GM12892 (cell line): Measurements from ENCODE around the gene ROR1.

Experiments used
- POLR2A ChIP-seq: IDR thresholded peaks from 2 replicates; pipeline ENCODE4 v1.6.1; 2011; ENCODE audit warnings: low read depth, low read length, control low read depth
- POLR2AphosphoS5 ChIP-seq: IDR thresholded peaks from 2 replicates; pipeline ENCODE4 v1.6.1; 2011; ENCODE audit warnings: low read depth, low read length, control low read depth
- TAF1 ChIP-seq: IDR thresholded peaks from 2 replicates; pipeline ENCODE4 v1.6.1; 2011; ENCODE audit warnings: low read depth, mild to moderate bottlenecking, control low read depth, low read length, borderline replicate concordance

GRCh38 chr1:64042331-64043100, 268.7 kb downstream of the ROR1 start:
- TF ChIP-seq POLR2AphosphoS5 (no peak), POLR2A (no peak), TAF1 (no peak)
